GM21528 (cell line): ENCODE measurements around the gene CTSF.
"Not testable (repeated sequence)": the region's sequence is repeated elsewhere in the genome, so short reads cannot be mapped to it uniquely, and the experiment has no call there.

Source experiments
- ATAC-seq: cut with Tn5 transposase; IDR thresholded peaks from one replicate; pipeline ENCODE4 v1.9.1; 2021; ENCODE audit warnings: mild to moderate bottlenecking, moderate library complexity; ENCODE audit not compliant: unreplicated experiment, low FRiP score

Gene CTSF

DNA sequence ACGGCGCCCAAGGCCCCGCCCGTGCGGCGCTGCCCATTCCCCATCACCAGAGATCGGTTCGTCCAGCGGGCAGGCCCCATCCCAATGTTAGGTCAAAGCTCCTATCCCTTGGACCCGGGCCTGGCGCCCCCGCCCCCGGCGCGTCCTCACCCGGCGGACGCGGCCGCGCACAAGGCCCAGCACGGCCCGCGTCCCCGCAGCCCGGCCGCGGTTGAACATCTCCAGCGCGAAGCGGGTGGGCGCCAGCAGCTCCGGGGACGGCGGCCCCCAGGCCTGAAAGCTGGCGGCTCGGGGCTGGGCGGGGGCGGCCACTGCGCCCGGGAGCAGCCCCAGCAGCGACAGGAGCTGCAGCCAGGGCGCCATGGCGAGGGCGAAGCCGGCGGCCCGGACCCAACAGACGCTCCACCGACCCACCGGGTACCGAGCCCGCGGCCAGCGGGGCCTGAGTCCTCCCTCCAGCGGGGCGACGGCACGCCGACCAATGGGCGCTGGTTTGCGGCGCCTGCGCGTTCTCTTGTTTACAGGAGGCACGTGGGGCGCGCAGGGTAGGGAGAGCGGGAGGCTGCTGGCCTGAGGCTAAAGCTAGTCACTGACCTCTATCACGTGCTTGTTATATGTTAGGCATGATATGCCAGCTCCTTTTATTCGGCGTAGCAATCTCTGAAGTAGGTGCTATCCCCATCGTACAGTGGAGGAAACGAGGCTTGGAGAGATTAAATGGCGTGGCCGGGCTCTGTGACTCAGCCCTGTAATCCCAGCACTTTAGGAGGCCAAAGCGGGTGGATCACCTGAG is at the start of gene CTSF:
CTSF (minus strand) TSS at position 483 of the 793 bp plus-strand sequence; CDS start at position 363, 120 bp downstream.
- ATAC-seq, result no peak

DNA sequence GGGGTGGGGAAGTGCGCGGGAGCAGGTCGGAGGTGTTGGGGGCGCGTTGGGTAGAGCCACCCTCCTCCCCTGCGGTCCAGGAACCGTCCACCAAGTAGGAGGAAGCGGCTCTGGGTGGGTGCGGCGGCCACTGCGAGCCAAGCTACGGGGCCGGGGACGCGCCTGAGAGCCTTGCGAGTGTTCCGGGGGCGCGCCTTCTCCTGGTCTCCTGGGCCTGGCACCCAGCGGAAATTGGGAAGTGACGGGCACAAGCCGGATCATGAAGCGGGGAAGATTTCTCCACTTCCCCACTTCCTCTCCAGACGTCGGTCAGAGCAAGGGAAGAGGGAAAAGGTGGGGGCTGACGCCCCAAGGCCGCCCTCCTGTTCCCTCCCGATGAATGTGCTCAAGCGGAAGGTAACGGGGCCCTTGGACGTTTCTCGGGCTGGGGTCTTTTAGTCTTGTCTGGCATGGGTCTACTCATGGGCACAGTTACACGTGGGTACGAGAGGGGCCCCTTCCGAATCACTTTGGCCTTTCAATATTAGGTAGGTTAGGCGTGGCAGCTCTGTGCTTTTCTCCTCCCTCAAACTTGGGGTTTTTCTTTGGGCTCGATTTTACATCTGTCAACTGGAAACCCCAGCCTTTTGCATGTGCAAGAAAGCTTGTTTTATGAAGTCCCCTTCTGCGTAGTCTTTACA is 48.9 kb upstream of the CTSF start:
- no peak for ATAC-seq

DNA sequence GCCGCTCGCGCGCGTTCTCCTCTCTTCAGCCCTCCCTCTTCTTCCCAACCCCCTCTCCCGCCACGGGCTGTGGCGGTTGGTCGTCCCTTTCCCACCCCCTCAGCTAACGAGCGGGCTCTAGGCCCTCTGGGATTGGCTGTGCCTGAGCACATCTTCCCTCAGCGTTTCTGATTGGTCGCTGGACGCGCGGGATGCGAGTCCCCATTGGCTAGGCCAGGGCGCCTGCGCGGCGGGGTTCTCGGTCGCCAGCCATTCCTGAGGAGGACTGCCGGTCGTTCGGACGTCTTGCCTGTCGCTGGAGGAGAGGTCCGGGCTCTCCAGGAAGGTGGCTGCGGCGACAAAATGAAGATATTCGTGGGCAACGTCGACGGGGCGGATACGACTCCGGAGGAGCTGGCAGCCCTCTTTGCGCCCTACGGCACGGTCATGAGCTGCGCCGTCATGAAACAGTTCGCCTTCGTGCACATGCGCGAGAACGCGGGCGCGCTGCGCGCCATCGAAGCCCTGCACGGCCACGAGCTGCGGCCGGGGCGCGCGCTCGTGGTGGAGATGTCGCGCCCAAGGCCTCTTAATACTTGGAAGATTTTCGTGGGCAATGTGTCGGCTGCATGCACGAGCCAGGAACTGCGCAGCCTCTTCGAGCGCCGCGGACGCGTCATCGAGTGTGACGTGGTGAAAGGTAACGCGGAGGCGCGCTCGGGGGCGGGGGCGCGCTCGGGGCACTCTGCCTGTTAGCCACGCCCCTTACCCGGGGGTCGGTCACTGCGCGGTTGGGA is 48.2 kb upstream of the CTSF start, which contains the start of gene RBM14:
RBM14 (plus strand) TSS at position 252 of the 776 bp plus-strand sequence; CDS start at position 343, 91 bp downstream.
- peak; percentile 81 for ATAC-seq

DNA sequence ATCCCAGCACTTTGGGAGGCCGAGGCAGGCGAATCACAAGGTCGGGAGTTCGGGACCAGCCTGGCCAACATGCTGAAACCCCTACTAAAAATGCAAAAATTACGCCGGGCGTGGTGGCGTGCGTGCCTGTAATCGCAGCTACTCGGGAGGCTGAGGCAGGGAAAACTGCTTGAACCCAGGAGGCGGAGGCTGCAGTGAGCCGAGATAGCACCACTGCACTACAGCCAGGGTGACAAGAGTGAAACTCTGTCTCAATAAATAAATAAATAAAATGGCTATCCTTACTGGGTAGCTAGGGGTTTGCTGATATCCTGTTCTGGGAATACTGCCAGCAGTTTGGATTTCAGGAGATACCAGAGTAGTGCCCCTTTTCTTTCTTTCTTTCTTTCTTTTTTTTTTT is 45.7 kb upstream of the CTSF start:
- ATAC-seq, result no peak

DNA sequence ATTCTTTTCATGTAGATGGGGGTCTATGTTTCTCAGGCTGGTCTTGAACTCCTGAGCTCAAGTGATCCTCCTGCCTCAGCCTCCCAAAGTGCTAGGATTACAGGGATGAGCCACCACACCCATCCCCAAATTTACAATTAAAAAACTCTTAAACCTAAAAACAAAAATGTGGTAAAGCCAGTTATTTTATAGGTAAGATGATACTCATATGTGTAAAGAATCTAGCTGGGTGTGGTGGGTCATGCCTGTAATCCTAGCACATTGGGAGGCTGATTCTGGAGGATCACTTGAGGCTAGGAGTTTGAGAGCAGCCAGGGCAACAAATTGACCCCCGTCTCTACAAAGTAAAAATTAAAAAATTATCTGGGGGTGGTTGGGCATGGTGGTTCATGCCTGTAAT is 44.1 kb upstream of the CTSF start:
- ATAC-seq, result no peak

DNA sequence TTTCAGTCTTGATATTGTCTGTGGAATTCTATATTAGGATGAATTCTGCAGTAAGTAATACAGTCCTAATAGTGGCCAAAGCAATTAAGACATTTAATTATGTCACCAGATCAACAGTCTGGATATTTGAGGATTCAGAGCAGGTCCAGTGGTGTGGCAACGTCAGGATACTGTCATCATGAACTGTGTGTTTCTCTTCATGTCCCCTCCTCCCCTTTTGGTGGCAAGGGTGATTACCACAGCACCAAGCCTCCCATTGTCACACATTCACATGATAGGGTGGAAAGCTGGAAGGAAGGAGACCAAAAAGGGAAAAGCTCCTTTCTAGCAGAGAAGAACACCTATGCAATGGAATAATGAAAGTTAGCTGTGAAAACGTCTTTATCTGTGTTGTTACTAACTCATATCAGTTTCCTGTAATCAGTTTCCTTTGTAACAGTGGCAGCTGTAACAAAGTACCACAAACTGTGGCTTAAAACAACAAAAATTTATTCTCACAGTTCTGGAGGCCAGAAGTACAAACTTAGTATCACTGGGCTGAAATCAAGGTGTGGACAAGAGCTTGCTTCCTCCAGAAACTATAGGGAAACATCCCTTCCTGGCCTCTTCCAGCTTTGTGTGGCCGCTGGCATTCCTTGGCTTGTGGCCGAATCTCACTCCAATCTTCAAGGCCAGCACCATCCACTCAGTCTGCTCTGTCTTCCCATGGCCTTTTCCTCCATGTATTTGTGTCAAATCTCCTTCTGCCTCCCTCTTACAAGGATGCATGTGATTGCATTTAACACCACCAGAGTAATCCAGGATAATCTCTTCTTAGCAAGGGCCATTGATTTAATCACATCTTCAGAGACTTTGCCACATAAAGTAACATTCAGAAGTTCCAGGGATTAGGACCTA is 41.6 kb upstream of the CTSF start:
- ATAC-seq, result no peak

DNA sequence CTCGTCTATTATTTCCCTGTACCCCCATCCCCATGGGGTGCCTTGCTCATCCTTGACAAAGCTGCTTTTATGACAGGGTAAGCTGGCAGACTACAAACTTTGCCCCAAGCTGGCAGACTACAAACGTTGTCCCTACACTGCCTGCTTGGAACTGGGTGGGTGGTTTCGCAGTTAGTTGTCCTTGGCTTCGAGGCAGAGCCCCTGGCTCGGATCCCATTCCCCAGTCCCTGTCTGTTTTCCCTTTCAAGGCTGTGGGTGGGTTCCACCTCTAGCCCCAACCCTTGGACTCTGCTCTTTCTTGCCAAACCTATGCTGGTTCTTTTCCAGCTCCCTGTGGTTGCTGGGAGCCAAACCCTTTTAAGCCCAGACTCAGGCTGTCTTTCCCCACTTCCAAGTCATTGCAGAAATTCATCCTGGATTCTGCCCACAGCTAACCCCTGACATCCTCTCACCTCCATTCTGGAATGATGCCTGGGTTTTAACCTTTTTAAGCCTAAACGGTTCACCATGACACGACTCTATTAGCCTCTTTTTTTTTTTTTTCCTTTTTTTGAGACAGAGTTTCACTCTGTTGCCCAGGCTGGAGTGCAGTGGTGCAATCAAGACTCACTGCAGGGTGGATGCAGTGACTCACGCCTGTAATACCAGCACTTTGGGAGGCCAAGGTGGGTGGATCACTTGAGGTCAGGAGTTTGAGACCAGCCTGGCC is 38.9 kb upstream of the CTSF start:
- no peak for ATAC-seq

DNA sequence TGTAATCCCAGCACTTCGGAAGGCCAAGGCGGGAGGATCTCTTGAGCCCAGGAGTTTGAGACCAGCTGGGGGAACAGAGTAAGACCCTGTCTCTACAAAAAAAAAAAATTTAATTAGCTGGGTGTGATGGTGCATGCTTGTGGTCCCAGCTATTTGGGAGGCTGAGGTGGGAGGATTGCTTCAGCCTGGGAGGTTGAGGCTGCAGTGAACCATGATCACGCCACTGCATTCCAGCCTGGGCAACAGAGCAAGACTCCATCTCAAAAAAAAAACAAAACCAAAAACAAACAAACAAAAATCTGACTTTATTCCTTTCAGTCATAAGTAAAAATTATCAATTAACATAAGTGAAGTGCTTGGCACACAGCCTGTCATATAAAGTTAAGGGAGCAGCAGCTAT is 38.2 kb upstream of the CTSF start:
- ATAC-seq, result not testable (repeated sequence)

DNA sequence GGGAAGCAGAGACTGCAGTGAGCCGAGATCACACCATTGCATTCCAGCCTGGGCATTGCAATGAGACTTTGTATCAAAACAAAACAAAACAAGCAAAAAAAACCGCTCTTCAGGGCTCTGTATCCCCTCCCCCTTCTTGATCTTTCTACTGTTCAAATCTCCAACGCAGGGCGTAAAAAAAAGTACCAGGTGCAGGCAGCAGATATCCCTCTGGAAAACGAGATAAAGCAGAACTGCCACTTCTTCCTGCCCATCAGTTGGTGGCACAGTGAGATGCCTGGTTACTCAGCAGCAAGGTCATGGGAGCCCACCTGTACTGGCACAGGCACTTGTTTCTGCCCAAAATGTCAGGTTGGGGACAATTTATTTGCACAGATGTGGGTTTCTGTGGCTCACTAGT is 35.7 kb upstream of the CTSF start:
- ATAC-seq, result no peak

DNA sequence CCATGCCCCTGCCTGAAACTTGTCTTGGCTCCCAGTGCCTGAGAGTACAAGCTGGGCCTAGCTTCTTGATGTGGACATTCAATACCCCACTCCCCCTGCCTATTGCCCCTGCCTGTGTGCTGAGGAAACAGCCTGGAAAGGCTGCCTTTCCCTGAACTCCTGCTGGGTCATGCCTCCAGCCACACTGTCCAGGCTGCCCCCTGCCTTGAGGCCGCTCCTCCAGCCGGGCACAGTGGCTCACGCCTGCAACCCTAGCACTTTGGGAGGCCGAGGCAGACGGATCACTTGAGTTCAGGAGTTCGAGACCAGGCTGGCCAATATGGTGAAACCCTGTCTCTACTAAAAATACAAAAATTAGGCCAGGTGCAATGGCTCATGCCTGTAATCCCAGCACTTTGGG is 34.7 kb upstream of the CTSF start:
- ATAC-seq, result no peak

DNA sequence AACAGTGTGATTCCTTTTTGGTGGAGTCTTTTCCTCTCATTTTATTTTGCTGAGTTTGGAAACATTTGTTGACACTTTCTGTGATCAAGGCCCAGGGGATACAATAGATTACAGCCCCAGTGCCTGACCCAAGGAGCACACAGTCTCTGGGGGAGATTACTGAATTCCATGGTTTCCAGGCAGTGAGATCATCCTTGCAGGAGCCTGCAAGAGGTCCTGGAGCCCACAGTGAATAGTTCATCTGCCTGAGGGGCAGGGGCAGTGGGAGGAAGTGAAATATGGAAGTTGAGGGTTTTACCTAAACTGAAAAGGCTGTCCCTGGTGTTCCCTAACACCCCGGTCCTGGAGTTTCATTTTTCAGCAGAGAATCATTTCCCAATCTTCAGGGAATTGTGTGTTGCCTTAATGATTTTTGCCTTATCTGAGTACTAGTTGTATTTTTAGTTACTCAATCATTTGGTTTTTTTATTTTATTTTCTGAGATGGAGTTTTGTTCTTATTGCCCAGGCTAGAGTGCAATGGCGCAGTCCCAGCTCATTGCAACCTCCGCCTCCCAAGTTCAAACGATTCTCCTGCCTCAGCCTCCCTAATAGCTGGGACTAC is 32.3 kb upstream of the CTSF start:
- ATAC-seq, result no peak

DNA sequence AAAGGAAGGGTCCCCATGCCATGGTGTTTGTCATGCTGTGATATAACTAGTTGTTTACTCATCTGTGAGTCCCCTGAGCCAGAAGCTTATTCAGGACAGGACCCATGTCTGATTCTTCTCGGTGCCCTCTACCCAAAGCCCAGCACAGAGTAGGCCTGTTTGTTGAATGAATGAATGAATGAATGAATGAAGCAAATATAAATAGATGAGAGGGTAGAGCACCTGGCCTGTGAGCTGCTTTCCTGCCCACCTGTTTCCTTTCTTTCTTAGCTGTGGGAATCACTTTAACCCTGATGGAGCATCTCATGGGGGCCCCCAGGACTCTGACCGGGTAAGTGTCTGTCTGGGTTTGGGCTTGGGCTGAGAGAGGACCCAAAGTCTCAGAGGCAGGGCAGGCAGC is 31.8 kb upstream of the CTSF start:
- ATAC-seq, result no peak

DNA sequence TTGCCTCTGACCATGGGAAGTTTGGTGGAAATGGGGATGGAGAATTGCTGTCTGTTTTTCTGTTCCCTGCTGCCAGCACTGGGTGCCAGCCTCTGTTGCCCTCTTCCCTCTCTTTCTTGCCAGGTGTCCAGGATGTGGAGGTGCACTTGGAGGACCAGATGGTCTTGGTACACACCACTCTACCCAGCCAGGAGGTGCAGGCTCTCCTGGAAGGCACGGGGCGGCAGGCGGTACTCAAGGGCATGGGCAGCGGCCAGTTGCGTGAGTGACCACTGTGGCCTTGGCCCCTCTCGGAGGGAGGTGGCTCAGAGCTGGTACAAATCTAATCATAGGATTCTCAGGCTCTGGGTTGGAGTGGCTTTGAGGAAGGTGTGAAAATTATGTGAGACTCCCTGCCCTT is 30.6 kb upstream of the CTSF start:
- ATAC-seq, result no peak

DNA sequence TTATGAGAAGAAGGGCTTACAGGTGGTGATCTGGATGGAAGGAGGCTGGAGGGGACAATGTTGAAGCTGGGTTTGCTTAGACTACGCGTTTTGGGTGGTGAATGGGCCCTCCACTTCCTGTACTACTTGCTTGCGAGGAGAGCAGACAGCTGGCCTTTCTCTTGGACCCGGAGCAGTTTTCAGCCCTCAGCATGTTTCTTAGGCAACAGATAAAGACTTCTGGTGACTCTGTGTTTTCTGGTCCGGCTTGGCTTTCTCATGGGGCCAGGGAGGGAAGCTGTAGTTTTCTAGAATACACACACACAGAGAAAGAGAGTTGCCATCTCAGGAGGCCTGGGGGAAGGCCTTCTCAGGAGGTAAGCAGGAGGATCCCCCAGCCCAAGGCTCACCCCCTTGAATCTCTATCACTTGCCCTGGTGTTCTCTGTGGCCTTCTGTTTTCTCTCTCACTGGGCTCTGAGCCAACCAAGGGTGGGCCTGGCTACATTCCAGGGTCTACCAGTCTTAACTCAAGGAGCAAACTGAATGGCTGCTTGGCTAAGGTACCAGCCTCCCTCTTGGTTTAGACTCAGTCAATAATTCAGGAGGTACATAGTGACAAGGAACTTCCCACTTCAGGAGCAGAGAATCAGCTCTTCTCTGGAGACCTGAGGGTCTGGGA is 27.0 kb upstream of the CTSF start:
- ATAC-seq, result no peak

DNA sequence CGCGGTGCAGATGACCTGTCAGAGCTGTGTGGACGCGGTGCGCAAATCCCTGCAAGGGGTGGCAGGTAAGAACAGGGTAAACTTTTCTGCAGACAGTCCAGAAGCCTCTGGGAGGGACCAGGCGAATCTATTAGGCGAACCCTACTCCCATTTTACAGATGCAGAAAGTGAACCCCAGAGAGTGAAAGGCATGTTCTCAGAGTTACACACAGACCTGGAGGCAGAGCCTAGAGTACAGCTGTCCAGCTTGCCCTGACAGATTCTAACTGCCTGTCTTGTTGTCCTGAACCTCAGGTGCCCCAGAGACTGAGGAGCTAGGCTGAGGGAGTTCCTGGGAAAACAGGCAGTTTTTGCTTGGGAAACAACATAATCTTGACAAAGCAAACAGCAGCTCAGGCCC is 25.2 kb upstream of the CTSF start:
- ATAC-seq, result no peak

DNA sequence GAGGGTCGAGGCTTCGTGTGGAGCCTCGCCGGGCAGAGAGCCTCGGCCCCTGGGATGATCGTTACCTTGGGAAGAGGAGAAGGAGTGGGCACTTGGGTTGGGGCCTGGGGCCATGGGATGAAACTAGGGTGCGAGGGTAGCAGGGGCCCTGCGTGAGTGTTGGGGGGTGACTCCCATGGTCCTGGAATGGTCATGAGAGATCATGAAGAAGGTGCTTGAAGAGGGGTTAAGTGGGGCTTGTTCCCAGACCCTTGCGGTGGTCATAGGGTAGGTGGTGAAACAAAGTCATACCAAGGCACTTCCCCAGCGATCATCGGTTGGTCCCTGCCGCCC is 24.9 kb upstream of the CTSF start:
- no peak for ATAC-seq

DNA sequence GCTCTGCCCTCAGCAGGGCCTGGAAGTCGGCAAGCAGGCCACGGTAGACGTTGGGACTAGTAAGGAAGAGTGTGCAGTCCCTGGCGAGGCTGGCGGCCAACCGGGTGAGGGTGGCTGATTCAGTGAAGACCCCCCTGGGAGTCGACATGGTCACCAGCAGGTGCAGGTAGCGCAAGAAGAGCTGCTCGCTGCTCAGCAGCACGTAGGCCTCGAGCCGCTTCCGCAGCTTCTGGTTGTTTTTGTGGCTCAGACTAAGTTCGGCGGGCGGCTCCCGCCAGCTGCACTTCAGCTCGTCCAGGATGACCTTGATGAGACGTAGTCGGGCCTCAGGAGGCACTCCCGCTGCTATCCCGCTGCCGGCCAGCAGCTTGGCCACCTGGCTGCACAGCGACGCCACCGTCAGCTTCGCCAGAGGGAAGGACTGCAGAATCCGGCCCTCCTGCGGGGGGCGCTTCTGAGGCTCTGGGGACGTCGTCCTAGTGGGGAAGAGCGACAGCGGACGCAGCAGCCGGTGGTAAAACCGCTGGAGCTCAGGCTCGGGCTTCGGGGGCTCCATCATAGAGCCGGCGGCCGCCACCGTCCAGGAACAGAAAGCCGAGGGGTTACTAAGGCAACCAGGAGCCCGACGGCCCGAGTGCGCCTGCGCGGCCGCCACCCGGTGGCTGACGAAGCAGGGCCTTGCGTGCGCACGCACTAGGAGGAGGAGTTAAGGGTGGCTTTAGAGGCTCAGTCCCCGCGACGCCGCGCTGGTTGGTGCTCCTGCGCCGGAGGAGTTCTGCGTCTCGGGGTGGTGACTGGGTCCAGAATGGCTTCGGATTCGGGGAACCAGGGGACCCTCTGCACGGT is 24.3 kb upstream of the CTSF start, which contains the start of the genes CCDC87 and CCS:
CCDC87 (minus strand) TSS at position 607 of the 846 bp plus-strand sequence; CDS start at position 559, 48 bp downstream.
CCS (plus strand) TSS at position 729 of the 846 bp plus-strand sequence; CDS start at position 806, 77 bp downstream.
- ATAC-seq, result peak; percentile 86

DNA sequence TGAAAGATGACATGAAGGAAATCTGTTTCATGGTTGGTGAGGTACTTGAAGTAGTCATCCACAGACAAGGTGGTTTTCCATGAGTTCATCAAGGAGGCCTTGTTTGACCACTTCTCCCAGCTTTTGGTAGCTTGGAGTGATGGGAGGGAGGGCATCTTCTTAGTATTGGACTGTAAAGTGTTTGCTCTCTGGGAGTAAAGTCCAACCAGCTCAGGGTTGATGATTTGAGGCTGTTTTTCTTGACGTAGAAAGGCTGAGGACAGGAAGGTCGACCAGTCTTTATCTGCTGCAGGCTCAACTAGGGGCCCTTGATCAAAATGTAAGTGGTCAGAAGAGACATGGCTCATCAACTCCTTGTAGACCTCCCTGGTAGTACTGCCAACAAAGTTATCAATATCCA is 22.8 kb upstream of the CTSF start:
- ATAC-seq, result no peak
